SK-N-SH (cell line): ENCODE results near the gene WDCP. TPM values are rescaled to one million over a fixed set of nuclear protein-coding genes. Genes with fewer than 3 reads are reported as not detected.
A peak's percentile ranks its signal among the peaks of the same experiment; 100 is the strongest.

ENCODE experiments used
- CTCF ChIA-PET: fragments of 300-600, 350-600 bp; formaldehyde crosslinking; extraction: SDS; loops from one replicate; lab custom pipeline; 2021; lab: Yijun Ruan, JAX
- POLR2A ChIA-PET: fragments of 350-600 bp; sonication (Branson Sonifier 250); formaldehyde crosslinking; extraction: SDS; loops from one replicate; lab custom pipeline; 2020; ENCODE audit warnings: antibody characterized with exemption, inconsistent platforms; lab: Yijun Ruan, JAX
- DNase-seq: peaks from one replicate; pipeline ENCODE4 v3.0.0; 2012
- H2AFZ ChIP-seq: fragments of 200-600 bp; sonication (generic); 2 replicates; pipeline ENCODE4 v1.8.1; 2016; ENCODE audit warnings: antibody characterized with exemption, mild to moderate bottlenecking, low read depth
- H3F3A ChIP-seq: fragments of 200-600 bp; sonication (generic); replicated peaks from 2 replicates; pipeline ENCODE3; 2016; ENCODE audit warnings: antibody characterized with exemption, mild to moderate bottlenecking; ENCODE audit not compliant: insufficient read depth
- H3K27ac ChIP-seq, 2 experiments: fragments of 200-500 bp in 1 of 2; fragments of 200-600 bp in 1 of 2; sonication (Bioruptor generic) in 1 of 2; sonication (generic), shearing (Covaris generic) in 1 of 2; 2 replicates each; pipeline versions ENCODE4 v1.5.1 to v1.6.1; 2014 to 2016; ENCODE audit warnings: low read depth in 2 of 2, inconsistent platforms in 1 of 2, low read length in 1 of 2, mild to moderate bottlenecking in 1 of 2, mixed read lengths in 1 of 2
- H3K27me3 ChIP-seq: fragments of 200-600 bp; sonication (generic), shearing (Covaris generic); 2 replicates; pipeline ENCODE4 v1.6.1; 2016; ENCODE audit warnings: mixed run types; ENCODE audit not compliant: insufficient read depth
- H3K36me3 ChIP-seq, 2 experiments: fragments of 200-500 bp in 1 of 2; fragments of 200-600 bp in 1 of 2; sonication (Bioruptor generic) in 1 of 2; sonication (generic) in 1 of 2; replicated peaks in 1 of 2; 2 replicates each; pipeline versions ENCODE3 to v1.5.1; 2014 to 2016; ENCODE audit warnings: low read length in 1 of 2, mild to moderate bottlenecking in 1 of 2; ENCODE audit not compliant: insufficient read depth in 2 of 2, control insufficient read depth in 1 of 2
- H3K4me1 ChIP-seq, 2 experiments: fragments of 200-500 bp in 1 of 2; fragments of 200-600 bp in 1 of 2; sonication (Bioruptor generic) in 1 of 2; sonication (generic), shearing (Covaris generic) in 1 of 2; 2 replicates each; pipeline versions ENCODE4 v1.5.1 to v1.6.1; 2014 to 2016; ENCODE audit warnings: low read depth in 1 of 2, low read length in 1 of 2, mixed run types in 1 of 2; ENCODE audit not compliant: insufficient read depth in 2 of 2, control insufficient read depth in 1 of 2
- H3K4me2 ChIP-seq: fragments of 200-600 bp; sonication (generic), shearing (Covaris generic); 2 replicates; pipeline ENCODE4 v1.6.1; 2017; ENCODE audit warnings: mixed run types
- H3K4me3 ChIP-seq, 2 experiments: fragments of 200-500 bp in 1 of 2; fragments of 200-600 bp in 1 of 2; sonication (Bioruptor generic) in 1 of 2; sonication (generic), shearing (Covaris generic) in 1 of 2; 2 replicates each; pipeline versions ENCODE4 v1.5.1 to v1.8.1; 2014 to 2016; ENCODE audit warnings: low read depth in 2 of 2, inconsistent platforms in 1 of 2, low read length in 1 of 2, mild to moderate bottlenecking in 1 of 2, mixed read lengths in 1 of 2, moderate library complexity in 1 of 2
- H3K79me2 ChIP-seq: fragments of 200-600 bp; sonication (generic); 2 replicates; pipeline ENCODE4 v1.8.1; 2017; ENCODE audit warnings: mild to moderate bottlenecking; ENCODE audit not compliant: insufficient read depth
- H3K9ac ChIP-seq: fragments of 200-600 bp; sonication (generic); 2 replicates; pipeline ENCODE4 v1.6.1; 2017; ENCODE audit warnings: mixed run types
- H3K9me2 ChIP-seq: fragments of 200-600 bp; sonication (generic); 2 replicates; pipeline ENCODE4 v1.6.1; 2017; ENCODE audit warnings: mixed run types
- H3K9me3 ChIP-seq: fragments of 200-600 bp; sonication (generic); 2 replicates; pipeline ENCODE4 v1.6.1; 2017; ENCODE audit warnings: mixed run types, mild to moderate bottlenecking, moderate library complexity
- H4K20me1 ChIP-seq: fragments of 200-600 bp; sonication (generic); 2 replicates; pipeline ENCODE4 v1.6.1; 2017; ENCODE audit warnings: mild to moderate bottlenecking, mixed run types; ENCODE audit not compliant: insufficient read depth
- EZH2phosphoT487 ChIP-seq: fragments of 200-600 bp; sonication (generic); IDR thresholded peaks from 2 replicates; pipeline ENCODE4 v1.6.1; 2017; ENCODE audit warnings: low read depth, mixed run types, mild to moderate bottlenecking, antibody characterized with exemption, moderate library complexity, borderline replicate concordance
- MAX ChIP-seq: IDR thresholded peaks from 2 replicates; pipeline ENCODE4 v1.4.0; 2012; ENCODE audit warnings: low read depth
- NFIC ChIP-seq: IDR thresholded peaks from 2 replicates; pipeline ENCODE4 v1.4.0; 2012; ENCODE audit warnings: borderline replicate concordance
- NRF1 ChIP-seq: IDR thresholded peaks from 2 replicates; pipeline ENCODE4 v1.6.1; 2012; ENCODE audit warnings: low read depth, mild to moderate bottlenecking, low read length
- PBX3 ChIP-seq: IDR thresholded peaks from 2 replicates; pipeline ENCODE4; 2012
- RAD21 ChIP-seq: IDR thresholded peaks from 2 replicates; pipeline ENCODE4 v1.6.1; 2012; ENCODE audit warnings: mild to moderate bottlenecking, low read length
- REST ChIP-seq: IDR thresholded peaks from 2 replicates; pipeline ENCODE4 v1.6.1; 2012; ENCODE audit warnings: mild to moderate bottlenecking, low read depth, low read length, moderate library complexity
- RFX5 ChIP-seq: IDR thresholded peaks from 2 replicates; pipeline ENCODE4 v1.6.1; 2012; ENCODE audit warnings: mild to moderate bottlenecking, improper control_type of control experiment, low read length
- RXRA ChIP-seq: IDR thresholded peaks from 2 replicates; pipeline ENCODE4 v1.4.0; 2012; ENCODE audit warnings: low read depth, mild to moderate bottlenecking, borderline replicate concordance
- SMC3 ChIP-seq: IDR thresholded peaks from 2 replicates; pipeline ENCODE4 v1.6.1; 2012; ENCODE audit warnings: low read depth, low read length, improper control_type of control experiment
- TAF1 ChIP-seq: IDR thresholded peaks from 2 replicates; pipeline ENCODE4 v1.6.1; 2012; ENCODE audit warnings: low read depth, mild to moderate bottlenecking, low read length, moderate library complexity, borderline replicate concordance
- USF1 ChIP-seq: IDR thresholded peaks from 2 replicates; pipeline ENCODE4 v1.4.0; 2012; ENCODE audit warnings: low read depth, borderline replicate concordance
- USF2 ChIP-seq: fragments of 150-350 bp; IDR thresholded peaks from 2 replicates; pipeline ENCODE4 v1.6.1; 2017; ENCODE audit warnings: antibody characterized with exemption, low read length, low read depth, borderline replicate concordance
- YY1 ChIP-seq: IDR thresholded peaks from 2 replicates; pipeline ENCODE4 v1.4.0; 2012; ENCODE audit warnings: low read depth, mild to moderate bottlenecking
- WGBS: methylation state at CpG from one replicate; pipeline ENCODE4 v1.1.6; 2017; ENCODE audit warnings: low lambda C conversion rate; 5-methylcytosine and 5-hydroxymethylcytosine counted together
- polyA plus RNA-seq, 3 experiments: library from polyadenylated mRNA; depleted of rRNA; stranded (reverse); fragments of >200 nt; gene quantifications; 2 replicates each; pipeline ENCODE4 v1.2.3, GENCODE V29; 2012

Gene WDCP
- polyA plus RNA-seq, 1 of the 3 experiments (the other 2 are of a cell fraction): 7.1 TPM

- peaks cover 3 to 18% of the 10 kb centered on the region in 2 experiments; a peak in 2 of 4 replicates for H3K4me1 ChIP-seq
- H3K9me2 ChIP-seq: no peaks in the 10 kb centered on the region
- peak overlapping the region; percentile 94 for H2AFZ ChIP-seq
- no peaks in the 10 kb centered on the region for H3K36me3 ChIP-seq
- 8% methylated on average over 23 of the region's 23 CpGs for WGBS
- H4K20me1 ChIP-seq: no peaks in the 10 kb centered on the region
- peak overlapping the region in 1 of 2 experiments; percentile 29; a peak in 1 of 4 replicates for H3K27ac ChIP-seq
- H3K4me3 ChIP-seq: peak overlapping the region; percentile 77 to 80
- ChIA-PET CTCF (interaction anchor here (1.2 to 5.1 kb wide), 4 partner anchors 12 to 122 kb away, joined by 5 to 43 read pairs (median 30); partner anchors contain the start of genes ATAD2B, SF3B6 and TP53I3), POLR2A (interaction anchor here (2.4 kb wide), 1 partner anchor 27 kb away, joined by 16 read pairs; the partner anchor contains the start of gene SF3B6)
- H3K4me2 ChIP-seq: peak overlapping the region; percentile 92
- H3K9ac ChIP-seq: peak overlapping the region; percentile 65
- TF ChIP-seq REST (0 out of 2 replicates have a peak, but pooled peaks have one; percentile 8), NFIC (0 out of 2 replicates have a peak, but pooled peaks have one; percentile 12), NRF1 (no peak)
- peaks cover 32% of the 10 kb centered on the region for H3K79me2 ChIP-seq
- DNase-seq: peak; percentile 36
- H3F3A ChIP-seq: peaks cover 15% of the 10 kb centered on the region
- H3K9me3 ChIP-seq: no peaks in the 10 kb centered on the region
- H3K27me3 ChIP-seq: no peaks in the 10 kb centered on the region
Measured at GRCh38 chr2:24048769-24049484, 1.7 kb upstream of the WDCP start.

- H3K4me1 ChIP-seq: peaks cover 3 to 16% of the 10 kb centered on the region in 2 experiments; a peak in 2 of 4 replicates
- H3K4me2 ChIP-seq: peak overlapping the region; percentile 31; the same call in 1 of the 2 replicates
- no peaks in the 10 kb centered on the region for H4K20me1 ChIP-seq
- POLR2A ChIA-PET: interaction anchor here (0.6 to 1.7 kb wide), 10 partner anchors 11 to 223 kb away, joined by 3 to 16 read pairs (median 4); partner anchors contain the start of genes ATAD2B, SF3B6, TP53I3 and UBXN2A
- peak overlapping the region in 1 of 2 experiments; percentile 70; a peak in 2 of 4 replicates for H3K27ac ChIP-seq
- no peaks in the 10 kb centered on the region for H3K9me3 ChIP-seq
- WGBS: 47% methylated on average over 8 of the region's 8 CpGs
- H3F3A ChIP-seq: peaks cover 15% of the 10 kb centered on the region
- no peaks in the 10 kb centered on the region for H3K36me3 ChIP-seq
- H3K4me3 ChIP-seq: peak overlapping the region in 1 of 2 experiments; percentile 13; a peak in 2 of 4 replicates
- no peaks in the 10 kb centered on the region for H3K27me3 ChIP-seq
- peak overlapping the region; percentile 90 for H2AFZ ChIP-seq
- no peak overlapping the region for H3K9ac ChIP-seq
- H3K9me2 ChIP-seq: no peaks in the 10 kb centered on the region
- TF ChIP-seq RAD21 (no peak), RFX5 (no peak), EZH2phosphoT487 (no peak), PBX3 (no peak), SMC3 (no peak), USF2 (no peak), RXRA (no peak), YY1 (no peak), USF1 (no peak), MAX (no peak; the same call in 1 of the 2 replicates), TAF1 (no peak)
- TF ChIP-seq, all 33 proteins: peak for 0
- peaks cover 45% of the 10 kb centered on the region for H3K79me2 ChIP-seq
- DNase-seq: peak; percentile 17
- CTCF ChIA-PET: interaction anchor here (0.8 to 5.1 kb wide), 5 partner anchors 13 to 223 kb away, joined by 3 to 38 read pairs (median 6); partner anchors contain the start of genes ATAD2B and TP53I3
Measured at GRCh38 chr2:24047703-24048033, 477 bp upstream of the WDCP start.
